GM12873 (cell line): ENCODE measurements around the gene VANGL1.

Source experiments
- TF ChIP-seq, protein P1 (sequence below): IDR thresholded peaks from 2 replicates; pipeline ENCODE4 v1.5.1; 2012; ENCODE audit warnings: low read depth, mild to moderate bottlenecking, moderate library complexity, low read length, control low read depth; ENCODE audit not compliant: insufficient read depth; ENCODE audit errors: missing control alignments

VANGL1 gene

GRCh38 chr1:115697619-115698018, 55.8 kb downstream of the VANGL1 start:
- TF ChIP-seq, protein P1, sequence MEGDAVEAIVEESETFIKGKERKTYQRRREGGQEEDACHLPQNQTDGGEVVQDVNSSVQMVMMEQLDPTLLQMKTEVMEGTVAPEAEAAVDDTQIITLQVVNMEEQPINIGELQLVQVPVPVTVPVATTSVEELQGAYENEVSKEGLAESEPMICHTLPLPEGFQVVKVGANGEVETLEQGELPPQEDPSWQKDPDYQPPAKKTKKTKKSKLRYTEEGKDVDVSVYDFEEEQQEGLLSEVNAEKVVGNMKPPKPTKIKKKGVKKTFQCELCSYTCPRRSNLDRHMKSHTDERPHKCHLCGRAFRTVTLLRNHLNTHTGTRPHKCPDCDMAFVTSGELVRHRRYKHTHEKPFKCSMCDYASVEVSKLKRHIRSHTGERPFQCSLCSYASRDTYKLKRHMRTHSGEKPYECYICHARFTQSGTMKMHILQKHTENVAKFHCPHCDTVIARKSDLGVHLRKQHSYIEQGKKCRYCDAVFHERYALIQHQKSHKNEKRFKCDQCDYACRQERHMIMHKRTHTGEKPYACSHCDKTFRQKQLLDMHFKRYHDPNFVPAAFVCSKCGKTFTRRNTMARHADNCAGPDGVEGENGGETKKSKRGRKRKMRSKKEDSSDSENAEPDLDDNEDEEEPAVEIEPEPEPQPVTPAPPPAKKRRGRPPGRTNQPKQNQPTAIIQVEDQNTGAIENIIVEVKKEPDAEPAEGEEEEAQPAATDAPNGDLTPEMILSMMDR = no peak

DNA sequence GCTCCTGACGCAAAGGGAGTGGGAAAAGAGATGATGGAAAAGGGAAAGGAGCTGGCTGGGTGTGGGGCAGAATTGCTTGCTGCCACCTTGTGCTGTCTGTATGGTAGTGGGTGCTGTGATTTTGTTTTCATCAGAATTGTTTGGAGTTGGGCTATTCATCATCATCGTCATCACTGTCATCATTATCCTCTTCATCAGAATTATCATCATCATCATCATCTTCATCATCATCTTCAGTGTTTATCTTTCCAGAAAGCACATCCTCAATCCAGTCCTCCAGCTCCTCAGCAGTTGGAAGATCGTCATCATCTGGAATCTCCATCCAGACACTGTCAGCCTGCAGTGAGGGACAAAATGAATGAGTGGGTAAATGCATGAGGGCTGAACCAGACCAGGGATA, 59.3 kb downstream of the VANGL1 start:
- TF ChIP-seq, protein P1 = no peak

DNA sequence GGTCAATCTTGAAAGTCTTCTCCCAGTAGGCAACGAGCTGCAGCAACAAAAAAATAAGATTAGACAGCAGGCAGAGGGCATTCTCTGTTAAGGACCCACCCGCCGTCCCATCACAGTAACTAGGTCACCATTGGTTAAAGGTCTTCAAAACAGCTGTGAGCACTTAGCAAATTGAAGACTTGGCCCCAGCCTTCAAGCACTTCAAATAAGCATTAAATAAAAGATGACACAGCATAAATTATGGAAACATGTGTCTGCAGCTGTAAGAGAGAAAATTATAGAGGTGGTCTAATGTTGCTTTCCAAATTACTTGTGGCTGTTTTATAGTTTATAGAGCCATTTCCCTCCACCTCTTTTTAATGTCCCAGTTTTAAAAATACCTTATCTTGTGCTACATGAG, 61.2 kb downstream of the VANGL1 start:
- TF ChIP-seq, protein P1 = no peak

- TF ChIP-seq, protein P1 = no peak
These were observed 63.5 kb downstream of the VANGL1 start for GRCh38 chr1:115705085-115705951.

DNA sequence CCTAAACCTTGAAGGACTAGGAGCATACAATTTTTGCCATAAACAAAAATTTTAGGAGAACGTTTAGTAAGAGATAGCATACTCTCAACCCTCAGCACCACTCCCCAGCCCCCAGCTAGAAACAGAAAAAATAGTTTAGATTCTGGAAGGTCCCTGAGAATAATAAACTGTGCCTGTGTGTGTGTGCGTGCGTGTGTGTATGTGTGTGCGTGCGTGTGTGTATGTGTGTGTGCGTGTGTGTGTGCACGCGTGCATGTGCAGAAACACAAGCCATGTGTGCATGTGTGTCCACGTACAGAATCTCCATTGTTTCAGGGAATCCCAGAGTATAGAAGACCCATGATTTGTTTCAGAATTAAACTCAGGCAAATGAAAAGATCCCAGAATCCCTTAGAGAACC, 64.2 kb downstream of the VANGL1 start:
- TF ChIP-seq, protein P1 = no peak

- TF ChIP-seq, protein P1 = peak; percentile 70
These were observed 65.0 kb downstream of the VANGL1 start for GRCh38 chr1:115706587-115707425.
